CMK (cell line): Measurements from ENCODE around the gene KLF16.

ENCODE experiments used
- DNase-seq: peaks from one replicate; pipeline ENCODE4 v3.0.0-alpha.2; 2010; ENCODE audit warnings: low read depth

Gene KLF16

DNA sequence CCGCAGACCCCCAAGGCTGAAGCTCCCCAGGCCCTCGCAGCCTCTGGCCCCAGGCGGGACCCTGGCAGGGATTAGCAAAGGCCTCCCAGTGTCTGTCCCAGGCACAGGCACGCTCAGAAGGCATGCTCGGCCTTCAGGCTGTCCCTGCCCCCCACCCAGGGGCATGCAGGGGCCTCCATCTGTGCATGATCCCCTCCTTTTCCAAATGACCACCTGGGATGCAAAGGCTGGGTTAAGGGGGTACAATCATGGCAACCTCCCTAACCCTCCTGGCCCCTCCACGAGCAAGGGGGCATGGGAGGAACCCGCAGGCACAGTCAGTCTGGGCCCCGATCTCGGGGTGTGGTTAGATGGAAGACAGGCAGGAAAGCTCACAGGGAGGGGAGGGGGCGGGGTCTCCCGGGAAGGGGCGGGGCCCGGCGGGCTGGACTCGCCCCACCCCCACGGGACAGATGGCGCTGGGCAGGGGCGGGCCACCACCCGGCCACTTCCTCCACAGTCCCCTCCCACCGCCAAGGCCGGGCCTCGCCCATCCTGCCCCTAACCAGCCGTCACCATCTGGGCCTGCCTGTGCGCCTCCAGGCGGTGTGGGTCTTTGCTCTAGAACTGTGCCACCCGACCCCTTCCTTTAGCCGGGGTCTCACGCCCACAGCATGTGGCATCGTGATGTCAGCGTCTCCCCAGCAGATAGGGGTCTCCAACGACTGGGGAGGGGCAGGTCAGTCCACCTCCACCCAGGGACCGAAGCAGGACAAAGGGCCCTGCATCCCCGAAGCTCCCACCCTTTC, 8.1 kb downstream of the KLF16 start:
- DNase-seq, result peak; percentile 85

DNA sequence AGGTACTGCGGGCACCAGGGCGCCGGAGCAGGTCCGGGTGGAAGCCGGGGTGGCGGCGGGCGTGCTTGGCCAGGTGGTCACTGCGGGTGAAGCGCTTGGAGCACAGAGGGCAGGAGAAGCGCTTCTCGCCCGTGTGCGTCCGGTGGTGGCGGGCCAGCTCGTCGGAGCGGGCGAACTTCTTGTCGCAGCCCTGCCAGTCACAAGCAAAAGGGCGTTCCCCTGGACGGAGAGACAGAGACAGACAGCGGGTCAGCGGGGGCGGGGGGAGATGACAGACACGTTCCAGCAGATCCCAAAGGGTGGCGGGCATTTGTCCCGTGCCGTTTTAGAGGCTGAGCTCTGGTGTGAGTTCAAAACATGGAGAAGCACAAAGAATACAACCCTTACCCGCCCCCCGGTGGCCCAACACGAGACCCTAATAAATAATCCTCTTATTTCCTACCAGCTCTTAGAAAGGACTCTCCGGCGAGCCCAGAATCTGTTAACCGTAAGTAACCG, 8.8 kb downstream of the KLF16 start:
- no peak for DNase-seq

DNA sequence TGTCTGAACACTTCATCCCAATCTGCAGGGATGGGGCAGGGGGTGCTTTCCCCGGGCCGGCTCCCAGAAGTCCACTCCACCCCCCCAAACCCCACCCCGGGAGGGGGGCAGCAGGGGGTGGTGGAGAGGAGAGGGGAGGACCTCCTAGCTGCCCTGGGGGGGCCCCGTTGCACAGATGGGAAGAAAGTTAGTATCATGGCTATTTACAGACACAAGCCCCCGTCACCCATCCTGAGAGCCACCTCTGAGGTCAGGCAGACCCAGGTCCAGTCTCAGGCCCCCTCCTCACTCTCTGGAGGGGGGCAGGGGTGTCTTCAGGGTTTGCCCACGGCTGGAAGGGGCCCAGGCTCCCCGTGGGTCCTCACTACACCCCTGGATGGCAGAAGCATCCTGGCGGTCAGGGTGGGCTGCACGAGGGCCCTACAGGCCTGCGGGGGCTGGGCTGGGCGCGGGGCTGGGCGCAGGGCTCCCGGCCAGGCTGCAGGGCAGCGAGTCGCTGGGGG, 9.3 kb downstream of the KLF16 start:
- DNase-seq, result no peak

DNA sequence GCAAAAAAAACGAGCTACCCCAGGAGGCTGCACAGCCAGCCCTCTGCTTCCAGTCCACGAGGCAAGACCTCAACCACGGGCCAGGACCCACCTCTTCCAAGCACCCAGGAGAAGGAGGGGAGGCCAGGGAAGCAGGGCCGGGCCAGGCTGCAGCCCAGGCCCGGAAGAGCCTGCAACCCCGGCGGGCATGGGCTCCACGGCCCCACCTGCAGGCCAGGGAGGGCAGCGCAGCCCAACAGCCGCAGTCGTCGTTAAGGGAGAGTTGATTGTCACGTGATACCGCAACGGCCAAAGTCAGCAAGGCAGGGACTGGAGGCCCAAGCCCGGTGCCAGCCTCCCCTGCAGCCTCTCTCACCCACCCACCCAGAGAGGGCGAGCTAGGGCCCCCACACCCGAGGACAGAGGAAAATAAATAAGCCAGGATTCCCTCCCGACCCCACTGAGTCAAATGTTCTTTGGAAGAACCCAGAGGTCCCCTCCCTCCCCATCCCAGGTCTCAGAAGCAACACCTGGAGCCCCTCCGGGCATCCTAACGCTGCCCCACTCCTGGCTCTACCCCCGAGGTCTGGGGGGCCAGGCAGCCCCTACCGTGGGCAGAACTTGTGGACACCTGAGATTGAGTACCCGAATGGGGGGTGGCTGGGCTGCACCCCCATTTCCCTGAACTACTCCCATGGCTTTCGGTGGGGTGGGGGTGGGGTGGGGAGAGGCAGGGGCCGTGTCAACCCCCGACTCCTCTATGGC, 9.9 kb downstream of the KLF16 start:
- DNase-seq, result no peak

DNA sequence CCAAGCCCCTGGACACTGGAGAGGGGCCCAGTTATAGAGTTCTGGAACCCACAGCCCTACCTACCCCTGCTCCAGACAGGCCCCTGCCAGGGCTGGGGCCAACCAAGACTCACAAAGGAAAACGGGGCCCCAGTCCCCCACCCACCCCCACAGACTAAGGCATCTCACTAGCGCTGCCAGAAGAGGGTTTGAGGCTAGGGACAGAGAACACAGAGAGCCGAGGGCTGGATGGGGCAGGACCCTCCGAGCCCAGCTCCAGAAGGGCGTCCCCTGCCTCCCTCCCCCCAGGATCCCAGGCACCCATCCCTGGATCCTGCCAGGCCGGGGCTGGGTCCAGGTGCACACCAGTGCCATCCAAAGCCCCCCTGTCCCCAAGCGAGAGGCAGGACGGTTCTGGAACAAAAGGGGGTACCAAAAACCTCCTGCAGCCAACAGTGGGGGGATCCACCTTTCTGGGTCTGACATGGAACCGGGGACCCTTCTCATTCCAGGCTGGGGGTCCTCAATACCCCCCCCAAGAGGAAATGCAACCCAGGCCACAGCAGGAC, 10.7 kb downstream of the KLF16 start:
- DNase-seq, result no peak

DNA sequence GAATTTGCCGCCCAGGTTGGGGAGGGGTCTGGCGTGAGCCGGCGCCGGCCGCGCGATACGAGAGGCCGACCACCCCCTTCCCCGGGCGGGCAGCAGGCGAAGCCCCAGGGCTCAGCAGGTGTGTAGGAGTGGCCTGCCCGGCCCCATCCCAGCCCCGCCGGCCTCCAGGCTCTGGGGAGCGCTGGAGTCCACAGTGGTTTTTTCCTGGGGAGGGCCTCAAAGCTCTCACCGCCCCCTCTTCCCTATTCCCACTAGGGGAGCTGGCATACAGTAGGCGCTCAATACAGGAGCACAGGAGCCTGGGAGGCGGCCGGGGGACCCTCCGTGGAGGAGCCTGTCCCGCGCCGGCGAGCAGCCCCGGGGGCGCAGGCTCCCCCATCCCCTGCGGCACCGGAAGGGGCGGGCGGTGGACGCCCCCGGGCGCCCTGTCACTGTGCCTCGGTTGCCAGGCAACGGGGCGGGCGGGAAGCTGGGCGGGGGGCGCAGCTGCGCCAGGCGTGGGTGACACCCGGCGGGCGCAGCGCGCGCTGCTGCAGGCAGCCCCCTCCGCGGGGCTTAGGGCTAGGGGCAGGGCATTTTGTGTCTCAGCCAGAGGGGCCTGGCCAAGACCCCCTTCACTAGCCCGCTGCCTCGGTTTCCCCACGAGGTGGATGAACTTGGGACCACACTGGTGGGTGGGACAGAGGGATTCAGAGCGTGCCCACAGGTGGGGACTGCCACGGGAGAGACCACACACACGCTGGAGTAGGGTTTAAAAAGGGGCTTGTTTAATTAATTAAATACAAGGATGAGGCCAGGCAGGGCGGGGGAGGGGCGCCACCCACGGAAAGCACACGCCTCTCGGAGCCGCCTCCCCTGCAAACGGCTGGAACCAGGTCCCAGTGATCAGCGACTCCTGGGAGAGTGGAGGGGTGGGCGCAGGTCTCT, 11.5 kb downstream of the KLF16 start:
- no peak for DNase-seq

DNA sequence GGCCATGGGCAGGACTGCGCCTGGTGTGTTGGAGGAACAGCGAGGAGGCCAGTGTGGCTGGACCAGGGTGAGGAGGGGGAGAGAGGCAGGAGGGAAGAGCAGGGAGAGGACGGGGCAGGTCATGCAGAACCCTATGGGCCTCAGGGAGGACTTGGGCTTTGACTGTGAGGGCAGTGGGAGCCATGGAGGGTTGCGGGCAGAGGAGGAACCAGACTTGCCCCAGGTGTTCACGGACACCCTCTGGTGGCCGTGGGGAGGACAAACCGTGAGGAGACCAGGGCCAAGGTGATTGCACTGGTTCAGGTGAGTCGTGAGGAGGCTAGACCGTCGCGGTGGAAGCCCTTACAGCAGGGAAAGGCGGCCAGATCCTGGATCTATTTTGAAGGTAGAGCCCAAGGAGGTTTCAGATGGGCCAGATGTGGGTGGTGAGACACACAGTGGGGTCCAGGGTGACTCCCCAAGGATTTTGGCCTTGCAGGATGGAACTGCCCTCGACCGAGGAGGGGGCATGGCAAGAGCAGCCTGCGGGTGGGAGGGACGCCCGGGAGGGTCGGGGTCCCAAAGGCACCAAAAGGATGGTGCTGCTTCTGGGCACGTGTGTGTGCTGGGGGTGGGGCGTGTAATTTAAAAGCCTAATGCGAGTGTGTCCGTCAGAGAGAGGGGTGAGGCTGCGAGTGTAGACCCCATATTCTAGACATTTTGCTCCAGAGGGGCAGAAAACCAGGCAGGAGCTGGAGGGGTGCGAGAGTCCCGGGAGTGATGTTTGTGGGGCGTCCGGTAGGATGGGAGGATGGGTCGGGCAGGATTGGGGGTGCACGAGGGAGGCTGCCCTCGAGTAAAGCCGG, 12.3 kb downstream of the KLF16 start:
- DNase-seq, result no peak

DNA sequence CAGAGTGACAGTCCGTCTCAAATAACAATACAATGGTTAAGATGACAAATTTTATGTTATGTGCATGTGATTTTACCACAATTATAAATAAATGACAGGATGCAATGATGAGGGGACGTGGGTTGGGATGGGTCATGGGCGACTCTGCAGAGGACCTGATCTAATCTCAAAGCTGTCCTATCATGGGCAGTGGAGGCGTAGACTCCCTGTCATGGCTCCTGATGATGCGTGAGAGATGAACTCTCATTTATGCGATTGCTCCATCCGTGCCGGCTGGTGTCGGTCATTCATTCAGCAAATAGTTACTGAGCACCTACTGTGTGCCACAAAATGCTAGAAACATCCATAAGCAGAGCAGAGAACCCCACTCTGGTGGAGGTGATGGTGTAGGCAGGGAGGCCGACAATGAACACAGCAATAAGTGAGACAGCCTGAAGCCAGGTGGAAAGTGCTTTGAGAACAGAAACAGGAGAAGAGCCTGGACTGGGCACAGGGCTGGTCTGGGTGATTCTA, 13.4 kb downstream of the KLF16 start:
- DNase-seq, result no peak

DNA sequence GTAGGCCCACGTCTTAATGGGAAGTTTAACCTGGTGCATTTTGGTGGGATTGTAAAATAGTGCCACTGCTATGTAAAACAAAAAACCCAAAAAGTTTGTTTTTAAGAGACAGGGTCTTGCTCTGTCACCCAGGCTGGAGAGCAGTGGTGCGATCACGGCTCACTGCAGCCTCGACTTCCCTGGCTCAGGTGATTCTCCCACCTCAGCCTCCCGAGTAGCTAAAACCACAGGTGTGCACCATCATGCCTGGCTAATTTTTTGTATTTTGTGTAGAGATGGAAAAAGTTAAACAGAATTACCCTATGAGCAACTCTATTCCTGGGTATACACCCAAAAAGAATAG, 14.3 kb downstream of the KLF16 start:
- no peak for DNase-seq

DNA sequence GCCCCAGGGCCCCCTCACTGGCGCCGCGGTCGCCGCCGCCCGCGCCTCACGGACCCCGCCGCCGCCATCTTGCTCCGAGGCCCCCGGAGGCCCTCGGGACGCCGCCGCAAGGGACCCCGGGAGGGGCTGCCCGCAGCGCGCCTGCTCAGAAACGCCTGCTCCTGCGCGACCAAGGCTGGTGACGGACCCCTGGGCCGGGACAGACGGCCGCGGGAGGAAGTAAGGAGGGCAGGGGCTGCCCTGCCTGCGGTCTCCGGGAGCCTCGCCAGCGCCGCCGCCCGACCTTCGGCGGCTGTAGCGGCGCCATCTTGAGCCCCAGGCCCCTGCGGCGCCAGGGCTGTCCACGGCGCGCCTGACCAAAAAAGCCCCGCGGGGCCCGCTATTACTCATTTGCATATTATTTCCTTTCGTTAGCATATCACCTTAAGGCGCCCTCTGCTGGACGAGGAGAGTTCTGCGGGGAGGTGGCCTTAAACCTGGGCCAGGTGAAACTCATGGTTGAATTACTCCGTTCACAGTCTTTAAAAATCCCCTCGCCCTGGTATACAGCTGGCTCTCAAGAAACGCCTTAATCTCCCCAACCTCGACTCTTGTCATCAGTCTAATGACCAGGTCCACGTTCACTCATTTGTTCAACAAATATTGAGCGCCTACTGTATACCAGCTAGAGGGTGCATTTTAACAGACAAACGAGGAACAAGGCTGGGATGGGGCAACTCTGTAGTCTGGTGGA, 14.8 kb downstream of the KLF16 start, which contains the start of gene REXO1:
TSS of gene REXO1 (minus strand) at position 85 of the 733 bp plus-strand sequence. CDS start 125 bp downstream, outside the sequence.
- no peak for DNase-seq

DNA sequence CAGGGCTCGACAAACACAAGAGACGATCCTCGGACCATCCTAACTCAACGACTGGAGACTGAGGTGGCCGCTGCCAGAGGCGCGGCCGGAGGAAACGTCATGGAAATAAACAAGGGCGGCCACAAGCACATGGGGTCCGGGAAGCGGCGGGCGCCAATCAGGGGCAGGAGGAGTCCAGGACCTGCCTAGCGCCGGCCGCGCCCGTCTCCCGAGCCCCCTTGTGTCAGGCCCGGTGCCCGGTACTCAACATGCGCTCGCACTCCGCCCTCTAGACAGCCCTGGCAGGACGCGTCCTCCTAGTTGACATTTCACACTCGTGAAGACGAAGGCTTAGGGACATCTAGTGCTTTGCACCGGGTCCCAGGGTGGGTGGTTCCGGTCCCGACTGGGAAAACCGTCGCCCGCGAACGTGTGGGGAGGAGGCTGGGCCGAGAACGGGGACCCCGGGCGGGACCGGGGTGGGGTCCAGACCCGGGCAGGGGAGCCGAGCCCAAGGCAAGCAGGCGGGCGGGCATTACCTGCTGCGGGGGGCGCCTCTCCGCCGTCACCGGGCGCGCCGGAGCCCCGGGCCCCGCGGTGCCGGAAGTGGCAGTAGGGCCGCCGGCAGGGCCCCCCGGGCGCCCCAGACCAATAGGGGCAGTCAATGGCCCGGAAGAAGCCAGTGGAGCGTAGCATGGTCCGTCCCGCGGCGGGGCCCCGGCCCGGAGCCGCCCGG, 15.5 kb downstream of the KLF16 start:
- no peak for DNase-seq

DNA sequence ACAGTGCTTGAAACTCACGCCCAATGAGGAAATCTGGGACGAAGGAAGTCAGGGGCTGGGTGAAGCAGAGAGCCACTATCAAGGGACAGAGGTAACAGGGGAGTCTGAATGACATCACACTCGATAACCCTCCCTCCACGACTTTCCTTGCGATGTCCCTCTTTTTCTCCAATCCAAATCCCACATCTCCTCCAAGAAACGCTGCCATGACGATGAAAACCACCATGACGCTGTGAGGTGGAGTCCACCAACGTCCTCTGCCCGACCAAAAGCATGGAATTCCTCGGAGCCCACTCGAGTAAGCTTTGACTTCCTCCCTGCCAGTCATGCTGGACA, 16.1 kb downstream of the KLF16 start:
- no peak for DNase-seq

DNA sequence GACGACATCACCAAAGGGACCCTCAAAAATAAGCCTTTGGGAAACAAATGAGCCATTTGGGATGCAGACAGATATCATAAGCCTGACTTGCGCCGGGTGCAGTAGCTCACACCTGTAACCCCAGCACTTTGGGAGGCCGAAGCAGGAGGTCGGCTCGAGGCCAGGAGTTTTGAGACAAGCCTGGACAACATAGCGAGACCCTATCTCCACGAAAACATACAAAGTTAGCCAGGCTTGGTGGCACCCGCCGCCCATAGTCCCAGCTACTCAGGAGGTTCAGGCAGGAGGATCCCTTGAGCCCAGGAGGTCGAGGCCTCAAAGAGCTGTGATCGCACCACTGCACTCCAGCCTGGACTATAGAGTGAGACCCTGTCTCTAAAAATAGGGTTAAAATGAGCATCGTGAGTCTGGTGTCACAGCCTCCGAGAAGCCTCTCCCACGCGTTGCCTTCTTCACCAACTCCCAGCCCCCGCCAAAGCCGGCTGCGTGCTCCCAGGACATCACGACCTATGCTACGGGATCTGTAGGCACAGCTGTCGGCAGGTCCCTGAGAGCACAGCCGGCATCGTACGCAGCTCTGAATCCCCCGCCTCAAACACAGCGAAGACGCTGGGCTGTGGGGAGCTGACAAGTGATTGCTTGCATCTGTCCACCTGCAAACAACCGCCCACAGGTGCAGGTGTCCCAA, 16.7 kb downstream of the KLF16 start:
- no peak for DNase-seq

DNA sequence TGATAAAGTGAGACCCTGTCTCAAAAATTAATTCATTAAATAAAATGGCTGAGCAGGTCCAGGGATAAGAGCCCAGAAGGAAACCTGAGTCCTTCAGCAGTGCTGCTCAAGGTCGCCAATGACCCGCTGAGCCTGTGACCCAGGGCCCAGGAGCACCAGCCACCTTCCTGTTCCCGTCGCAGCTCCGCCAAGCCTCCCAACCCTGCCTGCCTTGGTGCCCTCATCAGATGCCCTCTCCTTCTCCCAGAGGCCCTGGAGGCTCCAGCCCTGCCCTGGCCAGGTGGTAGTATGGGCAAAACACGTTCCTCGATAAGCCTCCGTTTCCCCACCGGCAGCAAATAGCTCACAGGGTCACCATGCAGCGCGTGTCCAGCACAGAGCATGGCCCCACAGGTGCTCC, 17.7 kb downstream of the KLF16 start:
- no peak for DNase-seq

DNA sequence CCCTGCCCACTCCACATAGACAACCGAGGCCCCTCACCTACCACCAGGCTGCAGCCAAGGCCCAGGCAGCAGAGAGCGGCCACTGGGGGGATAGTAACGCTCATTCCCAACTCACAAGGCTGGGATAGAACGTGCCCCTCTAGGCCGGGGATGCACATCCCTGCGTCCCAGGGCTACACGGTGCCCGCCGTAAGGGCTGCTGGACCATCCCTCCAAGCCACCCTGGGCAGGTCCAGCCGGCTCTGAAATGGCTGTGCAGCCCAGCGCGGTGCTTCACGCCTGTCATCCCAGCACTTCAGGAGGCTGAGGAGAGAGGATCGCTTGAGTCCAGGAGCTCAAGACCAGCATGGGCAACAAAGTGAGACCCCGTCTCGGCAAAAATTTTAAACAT, 18.3 kb downstream of the KLF16 start:
- DNase-seq, result no peak

DNA sequence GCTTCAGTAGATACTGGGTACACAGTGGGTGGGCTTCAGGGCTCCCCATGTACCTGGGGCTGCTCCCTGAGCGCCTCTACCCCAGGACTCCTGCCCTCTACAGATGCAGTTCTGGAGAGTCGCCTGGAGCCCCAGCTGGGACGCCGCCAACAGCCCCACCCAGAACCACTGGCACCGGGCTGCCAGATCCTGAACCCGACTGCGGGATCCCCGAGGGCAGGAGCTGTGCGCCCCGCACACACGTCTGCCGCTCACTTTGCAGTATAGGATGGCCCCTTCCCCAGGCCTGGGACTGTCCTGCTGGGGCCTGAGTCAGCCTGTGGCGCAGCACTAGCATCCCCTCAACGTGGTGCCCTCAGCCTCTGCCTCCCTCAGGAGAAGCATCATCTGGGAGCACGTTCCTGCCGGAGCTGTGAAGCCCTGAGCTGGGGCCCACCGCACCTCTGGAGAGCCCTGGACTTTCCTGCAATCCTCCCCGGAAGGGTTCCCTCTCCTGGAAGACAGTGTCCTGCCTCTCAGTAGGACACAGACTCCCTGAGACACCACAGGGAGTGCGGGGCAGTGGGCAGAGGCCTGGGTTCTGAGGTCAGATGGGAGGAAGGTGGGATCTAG, 18.8 kb downstream of the KLF16 start:
- DNase-seq, result no peak

DNA sequence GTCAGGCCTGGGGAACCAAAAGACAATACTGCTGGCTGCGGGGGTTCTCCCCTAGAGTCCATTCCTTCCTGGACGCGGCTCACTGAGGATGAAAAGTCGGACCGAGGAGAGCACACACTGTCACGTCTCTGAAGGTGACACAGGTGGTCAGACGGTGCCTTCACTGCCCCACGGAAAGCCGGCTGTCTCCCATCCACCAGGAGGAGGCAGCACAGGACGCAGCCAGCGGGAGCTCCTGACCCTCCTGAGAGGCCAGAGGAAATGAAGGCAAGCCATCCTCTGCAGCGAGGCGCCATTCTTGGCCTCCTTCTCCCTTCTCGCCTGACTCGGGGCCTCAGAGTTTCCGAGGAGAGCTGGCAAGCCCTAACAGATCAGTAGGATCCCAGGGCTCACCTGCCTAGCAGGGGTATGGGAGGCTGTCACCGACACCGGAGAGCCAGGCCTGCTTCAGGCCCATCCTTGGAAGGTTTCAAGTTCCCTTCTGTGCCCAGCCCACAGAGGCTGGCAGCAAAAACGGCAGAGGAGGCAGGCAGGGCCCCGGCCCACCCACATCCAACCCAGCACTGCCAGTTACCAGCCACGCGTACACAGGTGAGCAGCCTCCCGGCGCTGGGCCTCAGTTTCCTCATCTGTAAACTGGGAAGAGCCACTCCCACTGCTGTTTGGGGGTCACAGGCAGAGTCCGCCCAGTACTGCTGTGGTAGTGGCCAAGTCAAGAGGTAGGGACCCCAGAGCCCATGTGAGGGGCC, 19.6 kb downstream of the KLF16 start:
- DNase-seq, result no peak

DNA sequence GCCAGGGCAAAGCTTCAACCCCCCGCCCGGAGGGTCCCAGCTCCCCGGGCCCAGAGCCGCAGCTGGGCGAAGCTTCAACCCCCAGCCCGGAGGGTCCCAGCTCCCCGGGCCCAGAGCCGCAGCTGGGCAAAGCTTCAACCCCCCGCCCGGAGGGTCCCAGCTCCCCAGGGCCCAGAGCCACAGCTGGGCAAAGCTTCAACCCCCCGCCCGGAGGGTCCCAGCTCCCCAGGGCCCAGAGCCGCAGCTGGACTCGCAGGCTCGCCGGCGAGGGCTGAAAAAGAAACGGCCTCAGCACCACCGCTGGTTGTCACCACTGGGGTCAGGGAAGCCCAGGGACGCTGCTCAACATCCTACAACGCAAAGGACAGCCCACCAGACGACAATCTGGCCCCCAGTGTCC, 20.3 kb downstream of the KLF16 start:
- DNase-seq, result no peak
